Activated T-cell treated with anti-CD3 and anti-CD28 coated beads, Interleukin-2, amount 50 U/mL, for 1 hour (primary cell): ENCODE measurements around the gene CCDC33.

Source experiments
- DNase-seq: peaks from one replicate; pipeline ENCODE4 v3.0.0-alpha.2; 2020

The CCDC33 gene

GRCh38 chr15:74317820-74318375, 81.8 kb downstream of the CCDC33 start:
- DNase-seq = no peak

- no peak for DNase-seq
Measured at GRCh38 chr15:74318376-74319137, 82.4 kb downstream of the CCDC33 start.

- DNase-seq = no peak
Measured at GRCh38 chr15:74319138-74319460, 83.0 kb downstream of the CCDC33 start.

- no peak for DNase-seq
Measured at GRCh38 chr15:74319596-74320351, 83.6 kb downstream of the CCDC33 start.

- peak; percentile 50 for DNase-seq
Measured at GRCh38 chr15:74320352-74321247, 84.5 kb downstream of the CCDC33 start.

- DNase-seq = peak; percentile 64
Measured at GRCh38 chr15:74322558-74323180, 86.5 kb downstream of the CCDC33 start.

- DNase-seq = no peak
Measured at GRCh38 chr15:74324714-74325113, 88.6 kb downstream of the CCDC33 start.

GRCh38 chr15:74326746-74327145, 90.6 kb downstream of the CCDC33 start:
- DNase-seq = no peak

GRCh38 chr15:74327756-74328155, 91.6 kb downstream of the CCDC33 start:
- no peak for DNase-seq

- no peak for DNase-seq
Measured at GRCh38 chr15:74328331-74329056, 92.4 kb downstream of the CCDC33 start.

GRCh38 chr15:74330861-74331408, 94.8 kb downstream of the CCDC33 start:
- DNase-seq = no peak

GRCh38 chr15:74332011-74332410, 95.9 kb downstream of the CCDC33 start:
- no peak for DNase-seq

- DNase-seq = no peak
Measured at GRCh38 chr15:74332611-74333010, 96.5 kb downstream of the CCDC33 start.

GRCh38 chr15:74333093-74333492, 97.0 kb downstream of the CCDC33 start:
- DNase-seq = no peak

GRCh38 chr15:74333662-74334061, 97.5 kb downstream of the CCDC33 start:
- DNase-seq = no peak

GRCh38 chr15:74334127-74334526, 98.0 kb downstream of the CCDC33 start:
- DNase-seq = no peak

GRCh38 chr15:74335396-74335795, 99.3 kb downstream of the CCDC33 start:
- no peak for DNase-seq

GRCh38 chr15:74336061-74337005, 100.2 kb downstream of the CCDC33 start:
- no peak for DNase-seq

GRCh38 chr15:74337146-74337545, 101.0 kb downstream of the CCDC33 start:
- DNase-seq = no peak

GRCh38 chr15:74337607-74338211, 101.6 kb downstream of the CCDC33 start:
- DNase-seq = no peak
